GM18498 (cell line): ENCODE measurements around the gene PNKP.

Experiments
- ATAC-seq: cut with Tn5 transposase; IDR thresholded peaks from one replicate; pipeline ENCODE4 v1.9.1; 2021; ENCODE audit warnings: mild to moderate bottlenecking, moderate library complexity; ENCODE audit not compliant: unreplicated experiment

Gene PNKP

GRCh38 chr19:49876422-49877019 is 9.1 kb upstream of the PNKP start:
- ATAC-seq: peak; percentile 46

- ATAC-seq: no peak
Measured at GRCh38 chr19:49875857-49876421, 8.6 kb upstream of the PNKP start.

GRCh38 chr19:49875177-49875576 is 7.8 kb upstream of the PNKP start:
- no peak for ATAC-seq

- ATAC-seq: no peak
Measured at GRCh38 chr19:49874503-49875157, 7.3 kb upstream of the PNKP start.

- ATAC-seq: no peak
Measured at GRCh38 chr19:49873834-49874233, 6.5 kb upstream of the PNKP start.

- no peak for ATAC-seq
Measured at GRCh38 chr19:49873129-49873521, 5.7 kb upstream of the PNKP start.

- ATAC-seq: no peak
Measured at GRCh38 chr19:49872245-49873128, 5.1 kb upstream of the PNKP start.

GRCh38 chr19:49871349-49871985 is 4.1 kb upstream of the PNKP start:
- ATAC-seq: no peak

GRCh38 chr19:49870309-49870901 is 3.0 kb upstream of the PNKP start:
- no peak for ATAC-seq

GRCh38 chr19:49869484-49870308 is 2.3 kb upstream of the PNKP start:
- peak; percentile 61 for ATAC-seq

GRCh38 chr19:49869009-49869483 is 1.7 kb upstream of the PNKP start:
- ATAC-seq: peak; percentile 17

GRCh38 chr19:49864890-49865289 is 2.5 kb downstream of the PNKP start:
- ATAC-seq: no peak

GRCh38 chr19:49863935-49864320 is 3.4 kb downstream of the PNKP start:
- no peak for ATAC-seq

GRCh38 chr19:49863254-49863934 is 4.0 kb downstream of the PNKP start:
- no peak for ATAC-seq

GRCh38 chr19:49862391-49863253 is 4.8 kb downstream of the PNKP start:
- no peak for ATAC-seq

- ATAC-seq: no peak
Measured at GRCh38 chr19:49861541-49862378, 5.6 kb downstream of the PNKP start.

- ATAC-seq: no peak
Measured at GRCh38 chr19:49861107-49861506, 6.3 kb downstream of the PNKP start.
